Mononuclear cell (primary cell): ENCODE results near the gene CFLAR. TPM values are rescaled to one million over a fixed set of nuclear protein-coding genes. Genes with fewer than 3 reads are reported as not detected.

Experiments
- H3K27me3 ChIP-seq: 2 replicates; pipeline ENCODE4 v1.6.0; 2011; ENCODE audit warnings: low read length, control low read depth; ENCODE audit not compliant: insufficient read depth
- H3K4me1 ChIP-seq: 2 replicates; pipeline ENCODE4 v1.5.1; 2011; ENCODE audit warnings: mild to moderate bottlenecking, low read length, control low read depth; ENCODE audit not compliant: insufficient read depth
- H3K4me3 ChIP-seq: 2 replicates; pipeline ENCODE4 v1.5.1; 2011; ENCODE audit warnings: mild to moderate bottlenecking, low read length, moderate library complexity
- H3K9me3 ChIP-seq: 2 replicates; pipeline ENCODE4 v1.5.1; 2011; ENCODE audit warnings: low read depth, mild to moderate bottlenecking, control low read depth, low read length
- total RNA-seq: library from RNA; depleted of rRNA; stranded (reverse); fragments of >200 nt; gene quantifications from one replicate; pipeline ENCODE4 v1.2.3, GENCODE V29; 2012

Gene CFLAR
- 376 TPM for total RNA-seq

GRCh38 chr2:201116115-201116958 lies at the start of gene CFLAR:
Gene CFLAR (plus strand): TSS chr2:201116164. CDS start chr2:201129866, 13,702 bp downstream.
- Histone ChIP-seq H3K9me3 (no peaks in the 10 kb centered on the region), H3K4me3 (peak within 1 kb of the TSS; percentile 97), H3K27me3 (no peaks in the 10 kb centered on the region), H3K4me1 (peaks cover 44% of the 10 kb centered on the region)

GRCh38 chr2:201070948-201071478 lies 45.0 kb upstream of the CFLAR start:
- peaks cover 52% of the 10 kb centered on the region for H3K4me1 ChIP-seq
- H3K4me3 ChIP-seq: peak overlapping the region; percentile 69
- no peaks in the 10 kb centered on the region for H3K9me3 ChIP-seq
- no peaks in the 10 kb centered on the region for H3K27me3 ChIP-seq

- H3K4me1 ChIP-seq: peaks cover 50% of the 10 kb centered on the region
- no peaks in the 10 kb centered on the region for H3K27me3 ChIP-seq
- no peaks in the 10 kb centered on the region for H3K9me3 ChIP-seq
- H3K4me3 ChIP-seq: peak within 1 kb of the TSS; percentile 69
Measured at GRCh38 chr2:201071479-201072200, 44.3 kb upstream of the CFLAR start, which contains the start of the genes HYCC2 and NDUFB3. Gene HYCC2 (minus strand): TSS chr2:201071671. CDS start chr2:201024009, 47,662 bp downstream. Gene NDUFB3 (plus strand): TSS chr2:201072001. CDS start chr2:201078883, 6,882 bp downstream.

DNA sequence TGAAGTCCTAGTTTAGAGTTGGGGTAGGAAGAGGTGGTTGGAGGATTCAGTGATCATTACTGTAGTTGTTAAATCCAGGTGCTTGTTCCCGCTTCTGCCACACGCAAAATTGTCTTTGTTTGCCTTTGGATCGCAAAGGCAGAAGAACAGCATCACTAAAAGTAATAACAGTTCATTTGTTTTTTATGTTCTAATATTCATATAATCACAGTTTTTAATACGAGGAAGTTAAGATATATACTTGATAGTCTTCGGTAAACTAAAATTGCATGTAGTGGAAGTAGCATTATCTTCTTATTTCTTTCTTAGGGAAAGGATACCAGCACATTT lies 43.8 kb upstream of the CFLAR start:
- H3K4me1 ChIP-seq: peaks cover 50% of the 10 kb centered on the region
- H3K27me3 ChIP-seq: no peaks in the 10 kb centered on the region
- peak overlapping the region; percentile 69 for H3K4me3 ChIP-seq

DNA sequence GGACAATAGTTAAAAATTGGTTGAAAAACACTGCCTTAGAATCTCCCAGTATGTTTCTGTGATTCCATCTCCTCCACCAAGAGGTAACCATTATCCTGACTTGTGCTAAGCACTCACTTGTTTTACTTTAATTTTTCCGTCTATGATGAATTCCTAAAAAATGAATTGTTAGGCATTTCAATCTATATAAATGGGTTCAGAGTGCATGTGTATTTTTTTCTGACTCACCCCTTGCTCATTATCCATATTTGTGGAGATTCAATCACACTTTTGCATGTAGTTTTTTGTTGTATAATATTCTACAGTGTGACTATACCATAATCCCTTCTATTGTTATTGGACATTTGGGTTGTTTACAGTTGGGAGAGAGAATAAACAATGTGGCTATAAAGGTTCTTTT lies 42.9 kb upstream of the CFLAR start:
- H3K27me3 ChIP-seq: no peaks in the 10 kb centered on the region

More for the DNA sequence above, 43.8 kb upstream of the CFLAR start:
- H3K9me3 ChIP-seq: no peaks in the 10 kb centered on the region

GRCh38 chr2:201074996-201075395 lies 41.0 kb upstream of the CFLAR start:
- Histone ChIP-seq H3K27me3 (no peaks in the 10 kb centered on the region), H3K4me3 (no peak overlapping the region), H3K9me3 (no peaks in the 10 kb centered on the region), H3K4me1 (peaks cover 35% of the 10 kb centered on the region)

More for the DNA sequence above, 42.9 kb upstream of the CFLAR start:
- Histone ChIP-seq H3K4me1 (peaks cover 47% of the 10 kb centered on the region), H3K4me3 (no peak overlapping the region), H3K9me3 (no peaks in the 10 kb centered on the region)

DNA sequence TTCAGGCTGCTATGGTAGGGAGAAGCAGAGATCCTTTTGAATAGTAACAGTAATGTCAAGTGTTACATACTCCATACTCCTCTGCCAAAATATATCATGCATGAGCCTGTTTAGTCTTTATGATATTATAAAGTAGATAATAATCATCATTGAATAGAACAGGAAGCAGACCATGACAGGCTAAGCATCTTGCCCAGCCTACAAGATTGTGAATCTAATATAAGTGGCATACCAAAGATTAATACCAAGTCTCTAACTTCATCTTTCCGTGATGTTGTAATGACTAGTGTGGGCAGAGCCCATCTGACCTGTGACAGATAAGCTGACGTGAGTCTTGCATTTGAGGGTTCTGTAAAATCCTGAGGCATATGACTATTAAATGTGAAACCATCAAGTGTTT lies 31.1 kb upstream of the CFLAR start:
- Histone ChIP-seq H3K4me3 (no peak overlapping the region), H3K4me1 (no peaks in the 10 kb centered on the region), H3K9me3 (no peaks in the 10 kb centered on the region), H3K27me3 (no peaks in the 10 kb centered on the region)

GRCh38 chr2:201090574-201090973 lies 25.4 kb upstream of the CFLAR start:
- peaks cover 8% of the 10 kb centered on the region for H3K4me1 ChIP-seq
- H3K4me3 ChIP-seq: no peak overlapping the region
- H3K27me3 ChIP-seq: no peaks in the 10 kb centered on the region
- no peaks in the 10 kb centered on the region for H3K9me3 ChIP-seq

DNA sequence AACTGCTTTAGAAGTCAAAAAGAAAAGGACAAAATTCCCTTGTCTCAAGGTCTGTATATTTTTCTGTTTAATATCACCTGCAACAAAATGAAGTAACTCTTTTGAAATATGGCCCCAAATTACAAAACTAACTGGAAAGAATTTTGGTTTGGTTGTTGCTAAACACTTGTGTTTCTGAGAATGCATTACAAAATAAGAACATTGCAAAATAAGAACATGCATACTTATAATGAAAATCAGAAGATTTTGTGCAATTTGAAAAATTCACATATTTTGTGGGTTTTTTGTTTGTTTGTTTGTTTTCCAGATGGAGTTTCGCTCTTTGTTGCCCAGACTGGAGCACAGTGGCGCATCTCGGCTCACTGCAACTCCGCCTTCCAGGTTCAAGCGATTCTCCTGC lies 22.4 kb upstream of the CFLAR start:
- no peaks in the 10 kb centered on the region for H3K9me3 ChIP-seq
- no peaks in the 10 kb centered on the region for H3K27me3 ChIP-seq
- H3K4me1 ChIP-seq: peaks cover 8% of the 10 kb centered on the region
- peak overlapping the region; percentile 10 for H3K4me3 ChIP-seq

- Histone ChIP-seq H3K9me3 (no peaks in the 10 kb centered on the region), H3K27me3 (no peaks in the 10 kb centered on the region), H3K4me3 (no peak overlapping the region), H3K4me1 (no peaks in the 10 kb centered on the region)
Measured at GRCh38 chr2:201100497-201100896, 15.5 kb upstream of the CFLAR start.

DNA sequence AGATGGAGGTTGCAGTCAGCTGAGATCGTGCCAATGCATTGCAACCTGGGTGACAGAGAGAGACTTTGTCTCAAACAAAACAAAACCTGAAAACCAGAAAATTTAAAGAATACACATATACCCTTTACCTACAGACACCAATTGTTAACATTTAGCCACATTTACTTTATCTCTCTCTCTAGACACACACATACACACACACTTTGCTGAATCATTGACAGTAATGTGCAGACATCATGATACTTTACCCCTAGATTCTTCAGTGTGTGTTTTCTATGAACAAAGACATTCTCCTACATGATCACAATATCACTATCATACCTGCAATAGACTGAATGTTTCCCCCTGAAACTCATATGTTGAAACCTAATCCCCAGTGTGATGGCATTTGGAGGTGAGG lies 10.2 kb upstream of the CFLAR start:
- Histone ChIP-seq H3K27me3 (no peaks in the 10 kb centered on the region), H3K4me3 (no peak overlapping the region), H3K9me3 (no peaks in the 10 kb centered on the region), H3K4me1 (no peaks in the 10 kb centered on the region)

DNA sequence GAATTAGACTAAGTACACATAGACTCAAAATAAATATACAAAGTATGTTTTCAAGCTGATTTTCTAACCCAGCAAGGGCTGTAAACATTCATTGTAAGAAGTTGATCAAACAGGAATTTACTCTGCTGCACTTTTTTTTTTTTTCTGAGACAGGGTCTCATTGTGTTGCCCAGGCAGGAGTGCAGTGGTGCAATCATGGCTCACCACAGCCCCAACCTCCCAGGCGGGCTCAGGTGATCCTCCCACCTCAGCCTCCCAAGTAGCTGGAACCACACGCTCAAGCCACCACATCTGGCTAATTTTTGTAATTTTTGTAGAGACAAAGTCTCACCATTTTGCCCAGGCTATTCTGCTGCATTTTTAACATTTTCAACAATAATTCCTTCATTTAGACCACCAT lies 8.3 kb upstream of the CFLAR start:
- H3K27me3 ChIP-seq: no peaks in the 10 kb centered on the region
- H3K9me3 ChIP-seq: no peaks in the 10 kb centered on the region
- H3K4me3 ChIP-seq: no peak overlapping the region
- H3K4me1 ChIP-seq: no peaks in the 10 kb centered on the region

DNA sequence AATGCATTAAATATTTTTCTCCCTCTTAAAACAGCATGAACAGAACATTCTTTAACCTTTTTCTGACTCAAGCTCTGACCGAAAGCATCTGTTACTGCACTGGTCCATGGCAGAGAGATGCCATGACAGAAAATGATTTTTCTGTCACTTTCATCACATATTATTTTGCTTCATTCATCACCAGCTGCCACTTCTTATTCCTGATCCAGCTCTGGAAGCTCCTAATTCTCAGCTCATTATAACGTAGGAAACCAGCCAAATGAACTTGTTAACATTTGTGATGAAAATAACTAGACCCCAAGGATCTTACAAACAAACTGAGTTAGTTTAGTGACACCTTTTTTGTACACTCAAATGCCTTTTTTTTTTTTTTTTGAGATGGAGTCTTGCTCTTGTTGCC lies 7.6 kb upstream of the CFLAR start:
- no peaks in the 10 kb centered on the region for H3K9me3 ChIP-seq
- H3K27me3 ChIP-seq: no peaks in the 10 kb centered on the region
- peaks cover 2% of the 10 kb centered on the region for H3K4me1 ChIP-seq
- no peak overlapping the region for H3K4me3 ChIP-seq

GRCh38 chr2:201109186-201109585 lies 6.8 kb upstream of the CFLAR start:
- Histone ChIP-seq H3K9me3 (no peaks in the 10 kb centered on the region), H3K4me1 (peaks cover 8% of the 10 kb centered on the region), H3K27me3 (no peaks in the 10 kb centered on the region), H3K4me3 (no peak overlapping the region)

GRCh38 chr2:201110615-201111014 lies 5.3 kb upstream of the CFLAR start:
- no peaks in the 10 kb centered on the region for H3K9me3 ChIP-seq
- no peak overlapping the region for H3K4me3 ChIP-seq
- H3K4me1 ChIP-seq: peaks cover 22% of the 10 kb centered on the region
- H3K27me3 ChIP-seq: no peaks in the 10 kb centered on the region
